ENCODE data around the gene TSTD1. TPM values are rescaled to one million over a fixed set of nuclear protein-coding genes. Genes with fewer than 3 reads are reported as not detected.
A peak's percentile ranks its signal among the peaks of the same experiment; 100 is the strongest.
"Not testable (repeated sequence)": the region's sequence is repeated elsewhere in the genome, so short reads cannot be mapped to it uniquely, and the experiment has no call there.

TSTD1 gene
- total RNA-seq, 1 experiment from 2014 or later, result 0.17 TPM

- no peak for DNase-seq (ENCODE audit: low read depth)
These were observed 29.1 kb downstream of the TSTD1 start for GRCh38 chr1:161009602-161010211.

- no peak for DNase-seq (ENCODE audit: low read depth)
These were observed 29.8 kb downstream of the TSTD1 start for GRCh38 chr1:161008869-161009510.

DNA sequence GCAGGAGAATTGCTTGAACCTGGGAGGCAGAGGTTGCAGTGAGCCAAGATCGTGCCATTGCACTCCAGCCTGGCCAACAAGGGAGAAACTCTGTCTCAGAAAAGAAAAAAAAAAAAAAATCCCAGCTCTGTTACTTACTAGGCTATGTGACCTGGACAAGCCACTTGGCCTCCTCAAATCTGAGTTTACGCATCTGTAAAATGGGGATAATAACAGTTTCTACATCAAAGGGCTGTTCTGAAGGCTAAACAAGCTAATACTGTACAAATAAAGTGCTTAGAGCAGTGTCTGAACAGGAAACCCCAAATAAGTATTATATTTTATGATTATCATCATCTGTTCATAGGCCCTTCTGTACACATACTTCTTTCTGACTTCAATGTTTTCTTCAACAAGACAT, 31.4 kb downstream of the TSTD1 start:
- no peak for DNase-seq (ENCODE audit: low read depth)

DNA sequence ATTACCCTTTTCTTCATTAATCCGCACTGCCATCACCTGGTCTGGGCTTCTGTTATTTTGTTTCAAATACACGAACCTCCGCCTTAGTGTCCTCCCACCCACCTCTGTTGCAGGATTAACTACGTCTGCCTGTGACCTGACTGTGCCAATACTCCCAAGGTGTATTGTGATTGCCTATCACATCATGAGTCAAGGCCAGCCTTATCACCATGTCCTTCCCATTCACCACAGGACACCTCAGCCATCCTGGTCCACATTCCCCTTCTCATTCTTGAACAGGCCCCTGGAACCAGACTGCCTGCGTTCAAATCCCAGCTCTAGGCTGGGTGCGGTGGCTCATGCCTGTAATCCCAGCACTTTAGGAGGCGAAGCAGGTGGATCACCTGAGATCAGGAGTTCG, 32.2 kb downstream of the TSTD1 start:
- no peak for DNase-seq (ENCODE audit: low read depth)

DNA sequence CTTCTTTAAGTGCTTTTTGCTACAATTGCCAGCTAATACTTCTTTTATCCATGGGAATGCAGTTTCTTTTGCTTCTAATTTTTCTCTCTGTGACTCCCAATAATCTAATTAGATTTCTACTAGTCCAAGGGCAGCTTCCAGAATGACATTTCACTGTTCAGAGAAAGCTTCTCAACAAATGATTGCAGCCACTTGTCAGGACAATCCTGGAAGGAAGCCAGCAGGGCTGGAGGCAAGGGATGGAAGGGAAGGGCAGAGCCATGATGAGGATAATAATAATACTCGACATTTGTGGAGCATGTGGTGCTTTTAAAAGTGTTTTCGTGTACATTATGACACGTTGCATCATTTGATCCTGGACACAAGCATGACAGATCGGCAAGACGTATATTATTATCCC, 37.2 kb downstream of the TSTD1 start:
- no peak for DNase-seq (ENCODE audit: low read depth)

GRCh38 chr1:161000736-161001480, 37.9 kb downstream of the TSTD1 start:
- no peak for DNase-seq (ENCODE audit: low read depth)

GRCh38 chr1:160999376-160999775, 39.4 kb downstream of the TSTD1 start:
- no peak for DNase-seq (ENCODE audit: low read depth)

DNA sequence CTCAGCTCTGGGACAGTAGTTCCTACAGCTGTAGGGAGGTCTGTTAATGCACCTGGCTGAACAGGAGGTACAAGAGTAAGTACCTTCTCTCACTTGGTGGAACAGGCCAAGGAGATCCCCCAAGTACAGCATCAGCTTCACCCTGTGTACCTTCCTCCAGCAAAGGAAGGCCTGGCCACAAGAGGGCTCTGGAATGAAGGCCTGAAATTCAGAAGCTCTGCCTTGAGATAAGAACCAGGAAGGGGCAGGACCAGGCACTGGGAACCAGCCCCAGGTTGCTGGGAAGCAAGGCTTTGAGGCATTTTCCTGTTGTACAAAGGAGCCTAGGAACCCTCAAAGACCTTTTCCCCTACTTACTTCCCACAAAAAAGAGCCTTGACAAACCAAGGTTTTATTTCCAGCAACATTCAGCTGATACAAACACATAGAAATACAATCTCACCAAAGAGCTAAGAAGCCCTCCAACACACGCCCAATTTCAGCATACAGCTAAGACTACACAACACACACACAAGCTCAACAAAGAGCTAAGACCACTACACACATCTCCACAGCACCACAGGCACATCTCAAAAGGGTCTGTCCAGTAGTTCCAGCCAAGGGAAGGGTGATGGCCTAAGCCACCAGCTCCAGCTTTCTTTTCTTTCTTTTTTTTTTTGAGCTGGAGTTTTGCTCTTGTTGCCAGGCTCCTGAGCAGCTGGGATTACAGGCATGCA, 41.3 kb downstream of the TSTD1 start:
- DNase-seq (ENCODE audit: low read depth), result peak; percentile 62

GRCh38 chr1:160996178-160996577, 42.6 kb downstream of the TSTD1 start:
- peak; percentile 81 for DNase-seq (ENCODE audit: low read depth)

GRCh38 chr1:160993544-160994193, 45.1 kb downstream of the TSTD1 start:
- peak; percentile 29 for DNase-seq (ENCODE audit: low read depth)

- DNase-seq (ENCODE audit: low read depth), result not testable (repeated sequence)
These were observed 46.7 kb downstream of the TSTD1 start for GRCh38 chr1:160992036-160992435.

Other genes with a start within 250 kb of the TSTD1 start
- 0.06 TPM in 1 of 2 replicates, not detected in the other for gene LY9, start 242.8 kb downstream of the TSTD1 start, total RNA-seq (2014; rRNA removed; shearing (Covaris generic))
- not detected in 2 replicates for gene CD244, start 176.1 kb downstream of the TSTD1 start, total RNA-seq (2014; rRNA removed; shearing (Covaris generic))
- gene ITLN1, start 153.8 kb downstream of the TSTD1 start, total RNA-seq (2014; rRNA removed; shearing (Covaris generic)), result 0.11 TPM in 1 of 2 replicates, not detected in the other
- gene ITLN2, start 84.2 kb downstream of the TSTD1 start, total RNA-seq (2014; rRNA removed; shearing (Covaris generic)), result not detected in 2 replicates
- 7.1 and 18.5 TPM in 2 replicates for gene F11R, start 17.8 kb downstream of the TSTD1 start, total RNA-seq (2014; rRNA removed; shearing (Covaris generic))
- gene USF1, start 7.0 kb upstream of the TSTD1 start, total RNA-seq (2014; rRNA removed; shearing (Covaris generic)), result 78.4 and 89.1 TPM in 2 replicates
- 0.11 TPM in 1 of 2 replicates, not detected in the other for gene ARHGAP30, start 30.9 kb upstream of the TSTD1 start, total RNA-seq (2014; rRNA removed; shearing (Covaris generic))
- 0.29 TPM in 1 of 2 replicates, not detected in the other for gene NECTIN4, start 50.6 kb upstream of the TSTD1 start, total RNA-seq (2014; rRNA removed; shearing (Covaris generic))
- gene KLHDC9, start 59.4 kb upstream of the TSTD1 start, total RNA-seq (2014; rRNA removed; shearing (Covaris generic)), result not detected in 2 replicates
- gene PFDN2, start 79.1 kb upstream of the TSTD1 start, total RNA-seq (2014; rRNA removed; shearing (Covaris generic)), result 97.9 and 213 TPM in 2 replicates
- 16.3 and 17.4 TPM in 2 replicates for gene NIT1, start 79.1 kb upstream of the TSTD1 start, total RNA-seq (2014; rRNA removed; shearing (Covaris generic))
- gene DEDD, start 93.7 kb upstream of the TSTD1 start, total RNA-seq (2014; rRNA removed; shearing (Covaris generic)), result 22.0 and 24.2 TPM in 2 replicates
- gene UFC1, start 115.0 kb upstream of the TSTD1 start, total RNA-seq (2014; rRNA removed; shearing (Covaris generic)), result 102 and 133 TPM in 2 replicates
- gene USP21, start 120.5 kb upstream of the TSTD1 start, total RNA-seq (2014; rRNA removed; shearing (Covaris generic)), result 6.2 and 13.5 TPM in 2 replicates
- gene PPOX, start 127.5 kb upstream of the TSTD1 start, total RNA-seq (2014; rRNA removed; shearing (Covaris generic)), result 6.8 and 10.9 TPM in 2 replicates
- 31.8 and 43.9 TPM in 2 replicates for gene B4GALT3, start 138.5 kb upstream of the TSTD1 start, total RNA-seq (2014; rRNA removed; shearing (Covaris generic))
- gene ADAMTS4, start 160.1 kb upstream of the TSTD1 start, total RNA-seq (2014; rRNA removed; shearing (Covaris generic)), result 0.68 and 0.91 TPM in 2 replicates
- gene NDUFS2, start 163.4 kb upstream of the TSTD1 start, total RNA-seq (2014; rRNA removed; shearing (Covaris generic)), result 157 and 168 TPM in 2 replicates
- gene FCER1G, start 176.3 kb upstream of the TSTD1 start, total RNA-seq (2014; rRNA removed; shearing (Covaris generic)), result 1.5 TPM in 1 of 2 replicates, not detected in the other
- not detected in 2 replicates for gene APOA2, start 184.7 kb upstream of the TSTD1 start, total RNA-seq (2014; rRNA removed; shearing (Covaris generic))
- 11.8 and 13.6 TPM in 2 replicates for gene TOMM40L, start 187.1 kb upstream of the TSTD1 start, total RNA-seq (2014; rRNA removed; shearing (Covaris generic))
- not detected in 2 replicates for gene NR1I3, start 199.2 kb upstream of the TSTD1 start, total RNA-seq (2014; rRNA removed; shearing (Covaris generic))
- gene PCP4L1, start 219.8 kb upstream of the TSTD1 start, total RNA-seq (2014; rRNA removed; shearing (Covaris generic)), result 0.06 TPM in 1 of 2 replicates, not detected in the other